Measurements from ENCODE around the gene CDKN2AIP. TPM values are rescaled to one million over a fixed set of nuclear protein-coding genes. Genes with fewer than 3 reads are reported as not detected.
"Not testable (repeated sequence)": the region's sequence is repeated elsewhere in the genome, so short reads cannot be mapped to it uniquely, and the experiment has no call there.

The CDKN2AIP gene
- total RNA-seq, 8 experiments from 2014 or later: 14.3 to 35.0 (median 26.9) TPM

DNA sequence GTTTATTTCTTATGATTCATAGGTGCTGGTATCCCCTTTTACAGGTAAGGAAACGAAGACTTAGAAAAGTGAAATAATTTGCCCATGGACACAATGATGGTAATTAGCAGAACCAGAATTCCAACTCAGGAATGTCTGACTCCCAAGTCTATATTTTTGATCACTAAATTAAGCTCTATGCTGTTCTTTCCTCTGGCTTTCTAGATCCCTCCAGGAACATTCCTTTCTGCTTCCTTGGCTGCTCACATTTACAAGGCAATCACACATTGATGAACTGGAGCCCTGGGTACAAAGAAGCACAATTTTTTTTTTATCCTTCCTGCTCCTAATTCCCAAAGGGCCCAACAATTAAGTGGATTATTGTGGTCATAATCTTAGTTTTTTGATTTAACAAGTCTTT is 7.0 kb upstream of the CDKN2AIP start:
- in situ Hi-C loops (cut with MboI; ENCODE audit: low pct_unique_long_range_greater_than_20kb in 2 of 9, low sequenced_read_pairs in 9 of 9, unreplicated experiment in 9 of 9): no loop called here
- H3K4me1 ChIP-seq (replicated peaks in 1 of 2): peaks cover 2 to 9% of the 10 kb centered on the region in 2 donors
- ATAC-seq (replicated peaks in 6 of 8): peak in 1 of 8 experiments; percentile 38
- no peak overlapping the region for H3K27ac ChIP-seq
- no peak overlapping the region for H3K4me3 ChIP-seq
- 60 to 100% (median 100%) methylated on average over 1 of the region's 1 CpG; no CpG with 5 or more reads in 1 of the 10 experiments for WGBS, 10 experiments

DNA sequence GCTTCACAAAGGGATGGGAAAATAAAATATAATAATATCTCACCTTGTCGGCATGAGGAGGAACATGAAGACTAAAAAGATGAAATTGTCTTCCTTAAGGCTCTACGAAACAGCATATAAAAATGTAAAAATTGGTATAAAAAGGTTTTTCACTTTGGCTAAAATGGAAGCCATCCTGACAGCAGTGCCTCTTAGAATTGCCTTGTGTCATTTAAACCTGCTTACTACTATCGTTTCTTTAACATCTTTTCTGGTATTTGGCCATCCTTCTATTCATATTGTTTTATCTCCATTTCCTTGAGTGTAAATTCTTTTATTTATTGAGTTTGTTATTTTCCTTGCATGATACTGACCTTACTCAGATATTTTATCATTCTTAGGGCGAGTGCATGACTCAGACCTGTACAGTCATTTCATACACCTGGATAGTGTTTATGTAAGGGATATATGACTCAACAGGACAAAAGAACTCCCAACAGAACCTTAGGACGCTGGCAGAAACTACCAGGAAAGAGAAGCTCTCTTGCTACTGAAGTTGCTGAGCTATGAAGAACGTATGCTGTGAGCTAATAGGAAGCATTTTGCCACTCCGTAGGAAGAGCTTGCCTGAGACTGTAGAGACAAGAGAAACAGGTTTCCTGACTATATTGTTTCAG is 5.8 kb upstream of the CDKN2AIP start:
- 41 to 100% (median 69%) methylated on average over 1 to 7 of the region's 7 CpGs for WGBS, 10 experiments
- ATAC-seq (replicated peaks in 6 of 8): no peak
- no peak overlapping the region for H3K4me3 ChIP-seq
- no peak overlapping the region for H3K27ac ChIP-seq
- in situ Hi-C loops (cut with MboI; ENCODE audit: low pct_unique_long_range_greater_than_20kb in 2 of 9, low sequenced_read_pairs in 9 of 9, unreplicated experiment in 9 of 9): no loop called here
- H3K4me1 ChIP-seq (replicated peaks in 1 of 2): peaks cover 8 to 17% of the 10 kb centered on the region in 2 donors

DNA sequence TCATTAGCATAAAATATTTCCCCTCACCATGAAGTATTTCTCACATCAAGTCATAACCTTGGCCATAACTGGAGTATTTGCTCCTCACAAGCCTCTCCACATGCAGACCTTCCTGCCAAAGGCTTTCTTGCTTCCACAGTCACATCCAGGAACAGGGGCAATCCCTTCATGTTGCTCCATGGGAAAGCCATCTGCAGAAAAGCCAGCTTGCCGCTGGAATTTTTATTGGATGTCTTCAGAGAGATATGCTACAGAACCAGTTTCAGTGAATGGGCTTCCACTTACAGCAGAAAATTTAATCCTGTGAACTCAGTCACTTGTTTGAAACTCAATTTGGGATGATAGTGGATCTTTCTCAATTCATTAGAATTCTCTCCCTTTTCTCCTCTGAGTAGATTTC is 3.2 kb upstream of the CDKN2AIP start:
- Histone ChIP-seq H3K4me1 (replicated peaks in 1 of 2) (peaks cover 14 to 17% of the 10 kb centered on the region in 2 donors), H3K4me3 (no peak overlapping the region), H3K27ac (no peak overlapping the region)
- ATAC-seq (replicated peaks in 6 of 8): no peak
- 0 to 100% (median 57%) methylated on average over 1 of the region's 1 CpG; no CpG with 5 or more reads in 7 of the 10 experiments for WGBS, 10 experiments
- in situ Hi-C loops (cut with MboI; ENCODE audit: low pct_unique_long_range_greater_than_20kb in 2 of 9, low sequenced_read_pairs in 9 of 9, unreplicated experiment in 9 of 9): no loop called here

DNA sequence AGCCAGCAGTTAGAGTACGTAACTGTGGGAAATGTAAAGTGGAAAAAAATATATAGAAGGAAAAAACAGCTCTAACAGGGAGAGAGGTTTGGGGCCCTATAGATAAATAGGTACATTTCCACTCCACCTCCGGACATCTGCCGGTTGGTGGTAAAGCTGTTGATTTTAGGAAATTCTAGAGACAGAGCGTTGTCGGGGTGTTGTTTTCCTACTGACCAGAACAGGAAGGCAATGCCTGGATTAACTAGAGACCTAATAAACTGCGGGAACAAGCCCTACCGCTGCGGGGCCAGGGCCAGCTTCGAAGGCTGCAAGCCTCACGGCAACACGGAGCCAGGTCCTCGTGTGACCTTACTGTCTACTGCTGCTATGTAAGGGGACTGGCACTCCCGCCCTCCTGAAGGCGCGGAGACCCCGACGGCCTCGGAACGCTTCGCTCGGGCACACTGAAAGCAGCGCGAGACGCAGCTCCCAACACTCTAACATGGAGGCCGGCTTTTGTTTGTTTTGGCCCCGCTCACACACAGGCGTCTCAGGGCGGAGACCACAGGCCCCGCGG is 702 bp upstream of the CDKN2AIP start:
- Histone ChIP-seq H3K27ac (peak overlapping the region; percentile 97), H3K4me1 (replicated peaks in 1 of 2) (peaks cover 17 to 29% of the 10 kb centered on the region in 2 donors), H3K4me3 (peak overlapping the region; percentile 77 to 95 (median 86))
- peak in 1 of 8 experiments; percentile 57 for ATAC-seq (replicated peaks in 6 of 8)
- WGBS, 10 experiments: 0 to 17% (median 5%) methylated on average over 2 to 13 of the region's 30 CpGs; no CpG with 5 or more reads in 1 of the 10 experiments
- in situ Hi-C loops (cut with MboI; ENCODE audit: low pct_unique_long_range_greater_than_20kb in 2 of 9, low sequenced_read_pairs in 9 of 9, unreplicated experiment in 9 of 9): no loop called here

DNA sequence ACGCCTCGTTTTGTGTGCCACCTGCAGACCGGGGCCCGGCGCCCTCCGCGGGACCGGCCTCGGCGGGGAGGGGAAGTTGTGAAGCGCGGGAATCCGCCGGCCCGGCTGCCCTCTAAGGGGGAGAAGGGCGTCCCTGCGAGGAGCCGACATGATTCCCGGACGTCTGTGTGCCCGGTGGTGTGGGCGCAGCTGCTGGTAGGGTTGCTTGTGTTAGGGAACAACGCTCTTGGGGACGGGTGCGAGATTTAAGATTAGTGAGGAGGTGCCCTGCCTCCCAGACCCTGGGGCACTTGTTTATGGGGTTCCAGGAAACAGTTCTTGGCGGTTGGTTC is 627 bp downstream of the CDKN2AIP start:
- in situ Hi-C loops (cut with MboI; ENCODE audit: low pct_unique_long_range_greater_than_20kb in 2 of 9, low sequenced_read_pairs in 9 of 9, unreplicated experiment in 9 of 9): no loop called here
- ATAC-seq (replicated peaks in 6 of 8): peak in 4 of 8 experiments; percentile 1 to 14 (median 4)
- peak overlapping the region; percentile 77 to 95 (median 86) for H3K4me3 ChIP-seq
- H3K4me1 ChIP-seq (replicated peaks in 1 of 2): peaks cover 17 to 29% of the 10 kb centered on the region in 2 donors
- WGBS, 10 experiments: 0% methylated on average over 1 to 7 of the region's 26 CpGs; no CpG with 5 or more reads in 5 of the 10 experiments
- H3K27ac ChIP-seq: peak overlapping the region; percentile 97

DNA sequence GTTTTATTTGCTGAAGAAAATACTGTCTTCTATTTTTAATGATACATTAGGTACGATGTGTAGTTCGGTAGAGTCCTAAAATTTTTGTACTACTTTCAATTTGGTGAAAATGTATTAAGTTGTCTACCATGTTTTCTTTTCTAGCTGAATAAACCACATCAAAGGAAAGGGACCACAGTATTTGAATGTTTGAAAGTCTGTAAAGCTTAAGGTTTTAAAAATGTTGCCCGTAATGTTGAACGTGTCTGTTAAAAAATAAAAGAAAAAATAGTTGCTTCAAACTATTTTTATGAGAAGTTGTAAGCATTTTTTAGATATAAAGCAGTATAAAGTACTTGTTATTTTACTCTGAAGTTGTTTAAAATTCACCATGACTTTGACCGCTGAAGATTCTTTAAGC is 3.2 kb downstream of the CDKN2AIP start:
- Histone ChIP-seq H3K4me3 (no peak overlapping the region), H3K4me1 (replicated peaks in 1 of 2) (peaks cover 13 to 24% of the 10 kb centered on the region in 2 donors), H3K27ac (no peak overlapping the region)
- in situ Hi-C loops (cut with MboI; ENCODE audit: low pct_unique_long_range_greater_than_20kb in 2 of 9, low sequenced_read_pairs in 9 of 9, unreplicated experiment in 9 of 9): no loop called here
- no peak for ATAC-seq (replicated peaks in 6 of 8)
- 78 to 100% (median 93%) methylated on average over 3 to 5 of the region's 5 CpGs for WGBS, 10 experiments

DNA sequence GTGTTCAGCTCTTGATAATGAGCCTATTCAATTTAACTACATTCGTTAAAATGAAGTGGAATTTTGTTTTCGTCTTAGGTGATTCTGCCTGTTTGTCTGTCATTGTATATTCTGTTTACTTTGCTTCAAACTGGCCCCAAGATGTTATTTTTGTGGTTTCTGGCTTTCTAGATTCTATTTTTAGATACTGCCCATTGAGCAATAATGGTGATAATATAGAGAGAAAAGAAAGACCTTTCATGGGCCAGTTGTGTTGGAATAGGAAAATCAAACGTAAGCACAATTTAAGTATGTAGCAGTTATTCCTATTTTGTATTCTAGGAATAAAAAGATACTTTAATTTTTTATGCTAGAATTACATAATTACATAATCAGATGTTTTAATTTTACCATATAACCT is 4.0 kb downstream of the CDKN2AIP start:
- in situ Hi-C loops (cut with MboI; ENCODE audit: low pct_unique_long_range_greater_than_20kb in 2 of 9, low sequenced_read_pairs in 9 of 9, unreplicated experiment in 9 of 9): no loop called here
- WGBS, 10 experiments: 88 to 100% (median 100%) methylated on average over 1 to 3 of the region's 3 CpGs
- no peak overlapping the region for H3K4me3 ChIP-seq

DNA sequence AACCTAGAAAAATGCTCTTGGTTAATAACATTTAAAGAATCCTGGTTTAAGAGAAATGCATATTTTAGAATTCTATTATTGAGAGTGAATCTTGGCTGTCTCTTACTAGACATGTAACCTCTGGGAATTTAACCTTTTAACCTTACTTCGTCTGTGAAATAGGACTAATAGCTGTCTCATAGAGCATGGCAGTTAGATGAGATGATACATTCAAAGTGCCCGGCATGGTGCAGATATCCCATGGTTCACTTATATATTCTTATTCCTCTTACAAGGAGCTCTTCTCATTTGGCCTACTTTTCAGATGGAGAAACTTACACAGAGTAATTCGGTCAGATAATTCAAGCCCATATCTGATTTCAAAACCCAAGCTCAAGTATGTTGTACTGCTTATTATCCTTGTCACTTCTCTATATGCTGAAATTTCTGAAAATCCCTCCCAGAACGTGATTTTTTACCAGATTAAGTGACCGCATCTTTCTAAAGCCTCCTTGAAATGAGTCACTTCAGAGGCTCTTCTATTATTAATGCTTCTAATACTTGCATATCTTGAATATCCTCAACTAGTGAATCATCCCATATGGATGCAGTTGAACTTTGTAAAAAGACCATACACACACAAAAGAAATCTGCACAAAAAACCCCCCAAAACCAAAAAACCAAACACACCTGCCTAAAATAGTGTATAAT is 4.9 kb downstream of the CDKN2AIP start:
- Histone ChIP-seq H3K4me1 (replicated peaks in 1 of 2) (peaks cover 9 to 19% of the 10 kb centered on the region in 2 donors), H3K4me3 (no peak overlapping the region), H3K27ac (no peak overlapping the region)
- ATAC-seq (replicated peaks in 6 of 8): no peak
- WGBS, 10 experiments: 76 to 100% (median 94%) methylated on average over 1 to 5 of the region's 5 CpGs
- in situ Hi-C loops (cut with MboI; ENCODE audit: low pct_unique_long_range_greater_than_20kb in 2 of 9, low sequenced_read_pairs in 9 of 9, unreplicated experiment in 9 of 9): no loop called here

More for the DNA sequence above, 4.0 kb downstream of the CDKN2AIP start:
- Histone ChIP-seq H3K27ac (no peak overlapping the region), H3K4me1 (replicated peaks in 1 of 2) (peaks cover 9 to 19% of the 10 kb centered on the region in 2 donors)
- ATAC-seq (replicated peaks in 6 of 8): no peak

DNA sequence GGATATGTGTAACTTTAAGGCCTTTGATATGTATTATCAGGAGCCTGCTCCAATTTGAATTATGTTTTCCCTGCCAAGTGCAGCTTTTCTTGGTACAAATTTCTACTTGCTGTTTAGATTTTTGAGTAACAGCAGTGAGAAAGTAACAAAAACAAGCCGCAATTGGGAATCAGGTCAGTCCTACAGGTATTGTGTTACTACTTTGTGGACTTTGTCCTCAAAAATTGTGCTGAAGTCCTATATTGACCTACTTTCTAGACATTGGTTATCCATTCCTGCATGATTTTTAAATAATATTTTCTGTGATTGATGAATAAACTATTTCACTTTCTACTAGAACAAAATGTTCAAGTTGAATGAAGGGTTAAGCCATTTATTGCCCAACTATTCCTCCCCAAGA is 5.7 kb downstream of the CDKN2AIP start:
- H3K27ac ChIP-seq: no peak overlapping the region
- 80 to 100% (median 89%) methylated on average over 1 of the region's 1 CpG; no CpG with 5 or more reads in 2 of the 10 experiments for WGBS, 10 experiments

DNA sequence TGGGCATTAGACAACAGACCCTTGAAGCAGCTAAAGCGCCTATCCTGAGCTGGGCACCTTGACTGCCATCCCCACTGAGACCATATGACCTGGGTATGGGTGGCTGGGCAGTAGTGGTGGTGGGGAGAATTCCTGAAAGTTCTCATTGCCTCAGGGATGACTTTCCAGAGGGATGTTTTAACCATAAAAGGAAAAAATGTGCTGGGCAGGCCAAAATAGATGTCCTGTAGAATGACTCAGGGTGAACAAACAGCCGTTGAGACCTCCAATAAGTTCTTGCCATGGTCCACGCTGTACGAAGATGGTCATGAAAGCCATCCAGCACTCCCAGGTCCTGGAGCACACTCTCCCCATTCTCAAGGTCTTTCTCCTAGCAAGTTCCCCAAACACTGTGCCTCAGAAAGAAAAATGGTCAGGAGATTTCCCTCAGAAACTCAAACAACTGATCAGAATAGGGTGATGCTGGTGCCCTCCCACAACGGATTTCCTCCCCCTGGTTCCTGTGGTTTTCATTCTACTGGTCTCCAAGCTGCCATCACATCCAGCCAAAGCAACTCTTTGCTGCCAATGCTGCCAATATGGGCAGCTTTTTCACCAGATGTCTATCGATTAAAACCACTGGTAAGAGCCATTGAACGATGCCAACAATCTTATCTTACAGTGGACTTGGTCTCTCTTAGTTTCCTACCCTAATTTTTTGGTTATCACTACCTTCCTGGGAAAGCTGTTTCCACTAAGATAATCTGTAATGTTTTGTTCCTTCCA is 11.2 kb downstream of the CDKN2AIP start:
- peak in 1 of 8 experiments; percentile 11 for ATAC-seq (replicated peaks in 6 of 8)
- in situ Hi-C loops (cut with MboI; ENCODE audit: low pct_unique_long_range_greater_than_20kb in 2 of 9, low sequenced_read_pairs in 9 of 9, unreplicated experiment in 9 of 9): no loop called here
- 76 to 100% (median 89%) methylated on average over 1 to 6 of the region's 7 CpGs; no CpG with 5 or more reads in 1 of the 10 experiments for WGBS, 10 experiments
- Histone ChIP-seq H3K4me1 (replicated peaks in 1 of 2) (no peaks in the 10 kb centered on the region), H3K27ac (no peak overlapping the region), H3K4me3 (no peak overlapping the region)

More for the DNA sequence above, 5.7 kb downstream of the CDKN2AIP start:
- Histone ChIP-seq H3K4me1 (replicated peaks in 1 of 2) (peaks cover 9 to 19% of the 10 kb centered on the region in 2 donors), H3K4me3 (no peak overlapping the region)
- in situ Hi-C loops (cut with MboI; ENCODE audit: low pct_unique_long_range_greater_than_20kb in 2 of 9, low sequenced_read_pairs in 9 of 9, unreplicated experiment in 9 of 9): no loop called here
- no peak for ATAC-seq (replicated peaks in 6 of 8)

DNA sequence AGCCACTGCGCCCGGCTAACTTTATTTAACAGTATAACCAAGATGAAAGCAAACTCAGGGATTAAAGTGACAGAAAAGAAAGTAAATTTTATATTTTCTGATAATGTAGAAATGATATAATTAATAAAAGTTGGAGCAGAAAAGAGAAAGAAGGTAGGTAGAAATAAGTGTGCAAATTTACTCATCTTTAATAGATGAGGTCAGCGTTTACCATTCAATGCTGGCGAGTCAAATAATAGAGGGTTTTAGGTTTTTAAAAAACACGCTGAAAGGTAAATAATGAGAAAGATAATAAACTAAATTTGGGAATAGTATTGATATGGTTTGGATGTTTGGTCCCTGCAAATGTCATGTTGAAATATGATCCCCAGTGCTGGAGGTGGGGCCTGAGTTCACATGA is 13.6 kb downstream of the CDKN2AIP start:
- Histone ChIP-seq H3K4me3 (no peak overlapping the region), H3K4me1 (replicated peaks in 1 of 2) (no peaks in the 10 kb centered on the region), H3K27ac (no peak overlapping the region)
- WGBS, 10 experiments: 0 to 78% (median 68%) methylated on average over 1 to 5 of the region's 5 CpGs
- in situ Hi-C loops (cut with MboI; ENCODE audit: low pct_unique_long_range_greater_than_20kb in 2 of 9, low sequenced_read_pairs in 9 of 9, unreplicated experiment in 9 of 9): no loop called here
- ATAC-seq (replicated peaks in 6 of 8): no peak

DNA sequence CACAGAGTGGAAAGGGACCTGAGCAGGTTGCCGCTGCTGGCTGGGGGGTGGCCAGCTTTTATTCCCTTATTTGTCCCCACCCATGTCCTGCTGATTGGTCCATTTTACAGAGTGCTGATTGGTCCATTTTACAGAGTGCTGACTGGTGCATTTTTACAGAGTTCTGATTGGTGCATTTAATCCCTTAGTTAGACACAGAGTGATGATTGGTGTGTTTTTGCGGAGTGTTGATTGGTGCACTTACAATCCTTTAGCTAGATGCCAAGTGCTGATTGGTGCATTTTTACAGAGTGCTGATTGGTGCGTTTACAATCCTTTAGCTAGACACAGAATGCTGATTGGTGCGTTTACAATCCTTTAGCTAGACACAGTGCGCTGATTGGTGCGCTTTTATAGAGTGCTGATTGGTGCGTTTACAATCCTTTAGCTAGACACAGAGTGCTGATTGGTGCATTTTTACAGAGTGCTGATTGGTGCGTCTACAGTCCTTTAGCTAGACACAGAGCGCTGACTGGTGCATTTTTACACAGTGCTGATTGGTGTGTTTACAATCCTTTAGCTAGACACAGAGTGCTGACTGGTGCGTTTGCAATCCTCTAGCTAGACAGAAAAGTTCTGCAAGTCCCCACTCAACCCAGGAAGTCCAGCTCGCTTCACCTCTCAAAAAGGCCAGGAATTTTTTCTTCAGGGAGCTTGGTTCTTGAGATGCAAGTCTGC is 19.6 kb downstream of the CDKN2AIP start:
- H3K4me1 ChIP-seq (replicated peaks in 1 of 2); ATAC-seq (replicated peaks in 6 of 8); H3K27ac ChIP-seq; H3K4me3 ChIP-seq; in situ Hi-C loops (cut with MboI; ENCODE audit: low pct_unique_long_range_greater_than_20kb in 2 of 9, low sequenced_read_pairs in 9 of 9, unreplicated experiment in 9 of 9): not testable (repeated sequence)
- WGBS, 10 experiments: 0 to 100% (median 67%) methylated on average over 1 to 3 of the region's 11 CpGs; no CpG with 5 or more reads in 5 of the 10 experiments

Data from motor neuron (in vitro differentiated cells).